ENCODE measurements around the gene TNIP2. TPM values are rescaled to one million over a fixed set of nuclear protein-coding genes. Genes with fewer than 3 reads are reported as not detected.

TNIP2 gene
- total RNA-seq, 1 donor from 2014 or later: 33.7 TPM

- H3K27me3 ChIP-seq (ENCODE audit: insufficient read depth, low read length): no peaks in the 10 kb centered on the region
- no peak for FAIRE-seq
- peaks cover 28% of the 10 kb centered on the region for H3K36me3 Mint-ChIP-seq (ENCODE audit: low read depth, unreplicated experiment)
- H3K9me3 Mint-ChIP-seq (ENCODE audit: unreplicated experiment): no peaks in the 10 kb centered on the region
- no peak for TF ChIP-seq CTCF (IDR thresholded peaks at IDR 0.05; ENCODE audit: insufficient read depth, low read depth, low read length)
- no peak for TF ChIP-seq EZH2 (IDR thresholded peaks at IDR 0.05; ENCODE audit: insufficient read depth, low read length)
- H4K20me1 ChIP-seq (ENCODE audit: insufficient read depth, low read length): peaks cover 17% of the 10 kb centered on the region
- H3K36me3 ChIP-seq (ENCODE audit: insufficient read depth, low read length): peaks cover 9% of the 10 kb centered on the region
- no peak overlapping the region for H2AFZ ChIP-seq (ENCODE audit: low read depth, low read length)
- H3K9ac ChIP-seq (ENCODE audit: low read length): no peak overlapping the region
- DNase-seq (ENCODE audit: low read depth): no peak
- no peaks in the 10 kb centered on the region for H3K4me1 ChIP-seq (ENCODE audit: insufficient read depth, low read length)
- peaks cover 14% of the 10 kb centered on the region for H3K79me2 ChIP-seq (ENCODE audit: insufficient read depth, low read length)
- H3K27me3 Mint-ChIP-seq (ENCODE audit: low read depth, unreplicated experiment): no peaks in the 10 kb centered on the region
- H3K4me3 Mint-ChIP-seq (ENCODE audit: unreplicated experiment): no peak overlapping the region
- H3K4me2 ChIP-seq (ENCODE audit: low read length): no peak overlapping the region
- H3K27ac Mint-ChIP-seq (ENCODE audit: unreplicated experiment): peak overlapping the region; percentile 20
- no peaks in the 10 kb centered on the region for H3K9me3 ChIP-seq (ENCODE audit: insufficient read depth, low read depth, low read length)
- no peak overlapping the region for H3K27ac ChIP-seq (ENCODE audit: low read depth, low read length)
- peaks cover 23% of the 10 kb centered on the region for H3K4me1 Mint-ChIP-seq (ENCODE audit: low read depth, unreplicated experiment)
- no peak overlapping the region for H3K4me3 ChIP-seq (ENCODE audit: insufficient read depth, low read depth, low read length)
These were observed 39.9 kb downstream of the TNIP2 start for GRCh38 chr4:2716236-2716635.

GRCh38 chr4:2715426-2715825 is 40.7 kb downstream of the TNIP2 start:
- Mint-ChIP-seq H3K4me1 (ENCODE audit: low read depth, unreplicated experiment) (peaks cover 23% of the 10 kb centered on the region), H3K4me3 (ENCODE audit: unreplicated experiment) (no peak overlapping the region)

More at GRCh38 chr4:2715426-2715825, 40.7 kb downstream of the TNIP2 start:
- H3K79me2 ChIP-seq (ENCODE audit: insufficient read depth, low read length): peaks cover 14% of the 10 kb centered on the region
- no peaks in the 10 kb centered on the region for H3K27me3 ChIP-seq (ENCODE audit: insufficient read depth, low read length)
- Mint-ChIP-seq H3K27ac (ENCODE audit: unreplicated experiment) (peak overlapping the region; percentile 20), H3K36me3 (ENCODE audit: low read depth, unreplicated experiment) (peaks cover 30% of the 10 kb centered on the region), H3K27me3 (ENCODE audit: low read depth, unreplicated experiment) (no peaks in the 10 kb centered on the region), H3K9me3 (ENCODE audit: unreplicated experiment) (no peaks in the 10 kb centered on the region)
- DNase-seq (ENCODE audit: low read depth): no peak
- H4K20me1 ChIP-seq (ENCODE audit: insufficient read depth, low read length): peaks cover 17% of the 10 kb centered on the region
- H2AFZ ChIP-seq (ENCODE audit: low read depth, low read length): no peak overlapping the region
- H3K9me3 ChIP-seq (ENCODE audit: insufficient read depth, low read depth, low read length): no peaks in the 10 kb centered on the region
- no peaks in the 10 kb centered on the region for H3K4me1 ChIP-seq (ENCODE audit: insufficient read depth, low read length)
- no peak overlapping the region for H3K4me2 ChIP-seq (ENCODE audit: low read length)
- H3K9ac ChIP-seq (ENCODE audit: low read length): no peak overlapping the region
- H3K4me3 ChIP-seq (ENCODE audit: insufficient read depth, low read depth, low read length): no peak overlapping the region
- H3K27ac ChIP-seq (ENCODE audit: low read depth, low read length): no peak overlapping the region
- TF ChIP-seq CTCF (IDR thresholded peaks at IDR 0.05; ENCODE audit: insufficient read depth, low read depth, low read length): no peak
- FAIRE-seq: no peak
- peaks cover 9% of the 10 kb centered on the region for H3K36me3 ChIP-seq (ENCODE audit: insufficient read depth, low read length)
